GM19324 (cell line): ENCODE data around the gene HDAC4.

Experiments used
- ATAC-seq: cut with Tn5 transposase; IDR thresholded peaks from one replicate; pipeline ENCODE4 v1.9.1; 2021; ENCODE audit warnings: mild to moderate bottlenecking, moderate library complexity; ENCODE audit not compliant: unreplicated experiment, low FRiP score

The HDAC4 gene

DNA sequence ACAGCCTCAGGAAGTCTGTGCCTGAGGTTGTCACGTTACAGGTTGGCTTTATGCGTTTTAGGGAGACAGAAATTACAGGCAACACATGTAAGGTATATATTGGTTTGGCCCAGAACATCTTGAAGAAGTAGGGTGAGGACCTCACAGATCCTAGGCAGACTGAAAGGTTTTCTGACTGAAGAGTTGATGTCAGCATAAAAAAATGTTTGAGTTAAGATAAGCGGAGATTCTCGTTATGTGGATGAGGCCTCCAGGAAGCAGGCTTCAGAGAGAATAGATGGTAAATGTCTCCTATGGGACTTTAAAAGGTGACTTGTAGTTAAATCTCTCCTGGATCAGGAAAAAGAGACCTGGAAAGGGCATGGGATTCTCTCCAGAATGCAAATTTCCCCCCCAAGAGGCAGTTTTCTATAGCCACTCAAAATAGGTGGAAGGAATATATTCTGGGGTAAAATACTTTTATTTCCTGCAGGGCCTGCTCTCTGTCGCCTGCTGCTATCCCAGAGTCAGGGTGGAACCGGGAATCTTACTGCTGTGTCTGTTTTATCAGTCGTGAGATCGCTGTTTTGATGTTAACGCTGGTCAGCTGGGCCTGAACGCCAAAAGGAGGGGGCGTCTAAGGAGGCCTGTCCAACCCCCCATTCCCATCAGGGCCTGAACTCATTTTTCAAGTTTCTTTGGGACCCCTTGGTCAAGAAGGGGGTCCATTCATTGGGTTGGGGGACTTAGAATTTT, 171.1 kb downstream of the HDAC4 start:
- ATAC-seq, result no peak

DNA sequence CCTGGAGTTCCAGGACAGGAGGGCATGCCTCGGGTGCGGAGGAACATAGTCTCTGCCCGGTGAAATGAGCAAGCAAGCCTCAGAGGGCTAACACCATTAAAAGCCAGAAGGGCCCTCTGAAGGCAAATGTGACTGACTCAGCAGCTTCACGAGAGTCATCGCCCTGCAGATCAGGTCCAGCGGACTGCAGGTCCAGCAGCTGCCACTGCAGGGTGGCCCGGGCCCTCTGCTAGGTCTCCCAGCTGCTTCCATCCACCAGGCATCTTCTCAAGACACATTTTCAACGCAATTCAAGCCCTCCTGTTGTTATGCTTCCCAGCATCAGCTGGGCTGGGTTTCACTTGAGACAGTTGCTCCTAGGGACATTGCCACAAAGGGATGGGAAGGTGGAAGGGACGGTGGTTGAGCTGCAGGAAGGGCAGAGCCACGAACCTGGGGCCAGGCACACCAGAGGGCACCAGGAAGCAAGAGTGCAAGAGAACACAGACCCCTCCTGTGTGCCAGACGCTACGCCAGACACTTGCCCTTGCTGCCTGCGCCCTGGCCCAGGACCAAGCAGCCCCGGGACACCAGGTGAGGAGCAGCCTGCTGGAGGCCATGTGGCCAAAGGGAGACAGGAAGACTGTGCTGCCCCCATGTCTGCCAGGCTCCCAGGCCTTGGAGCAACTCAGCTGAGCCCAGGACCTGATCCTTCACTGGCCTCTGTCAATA, 173.0 kb downstream of the HDAC4 start:
- ATAC-seq, result no peak

DNA sequence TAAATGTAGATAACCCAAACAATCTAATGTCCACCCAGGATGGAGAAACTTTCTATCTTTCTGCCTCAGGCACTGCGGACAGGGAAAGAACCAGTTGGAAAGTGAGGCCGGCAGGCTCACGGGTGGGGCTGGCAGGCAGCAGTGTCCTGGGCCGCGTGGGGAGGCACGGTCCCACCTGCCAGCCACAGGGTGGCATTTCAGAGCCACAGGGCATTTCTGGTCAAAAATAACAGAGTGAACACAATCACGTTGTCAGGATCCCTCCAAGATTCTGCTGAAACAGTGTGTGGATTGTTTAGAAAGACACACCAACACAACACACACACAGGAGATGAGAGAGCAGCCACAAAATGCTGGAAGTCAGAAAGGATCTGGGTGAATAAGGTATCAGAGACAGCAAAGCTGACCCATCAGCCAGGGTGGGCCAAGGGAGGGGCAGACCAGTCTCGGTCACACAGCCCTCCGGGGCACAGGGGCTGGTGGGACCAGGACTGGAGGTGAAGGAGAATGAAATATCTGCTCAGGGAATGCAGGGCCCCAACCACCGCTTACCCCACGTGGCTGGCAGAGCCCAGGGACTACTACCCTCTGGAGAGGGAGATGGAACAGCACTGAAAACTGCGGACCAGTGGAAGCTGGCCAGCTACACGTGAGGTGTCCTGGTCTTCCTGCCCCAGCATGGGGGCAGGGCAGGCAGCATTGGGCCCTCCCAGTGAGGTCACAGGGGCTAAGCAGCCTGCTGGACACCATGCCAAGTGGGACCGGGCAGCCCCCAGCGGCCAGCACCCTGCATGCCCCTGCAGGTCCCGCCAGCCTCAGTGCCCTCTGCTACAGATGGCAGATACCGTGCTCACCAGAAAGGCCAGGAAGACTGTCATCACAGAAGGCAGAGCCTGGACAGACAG, 173.9 kb downstream of the HDAC4 start:
- ATAC-seq, result no peak

DNA sequence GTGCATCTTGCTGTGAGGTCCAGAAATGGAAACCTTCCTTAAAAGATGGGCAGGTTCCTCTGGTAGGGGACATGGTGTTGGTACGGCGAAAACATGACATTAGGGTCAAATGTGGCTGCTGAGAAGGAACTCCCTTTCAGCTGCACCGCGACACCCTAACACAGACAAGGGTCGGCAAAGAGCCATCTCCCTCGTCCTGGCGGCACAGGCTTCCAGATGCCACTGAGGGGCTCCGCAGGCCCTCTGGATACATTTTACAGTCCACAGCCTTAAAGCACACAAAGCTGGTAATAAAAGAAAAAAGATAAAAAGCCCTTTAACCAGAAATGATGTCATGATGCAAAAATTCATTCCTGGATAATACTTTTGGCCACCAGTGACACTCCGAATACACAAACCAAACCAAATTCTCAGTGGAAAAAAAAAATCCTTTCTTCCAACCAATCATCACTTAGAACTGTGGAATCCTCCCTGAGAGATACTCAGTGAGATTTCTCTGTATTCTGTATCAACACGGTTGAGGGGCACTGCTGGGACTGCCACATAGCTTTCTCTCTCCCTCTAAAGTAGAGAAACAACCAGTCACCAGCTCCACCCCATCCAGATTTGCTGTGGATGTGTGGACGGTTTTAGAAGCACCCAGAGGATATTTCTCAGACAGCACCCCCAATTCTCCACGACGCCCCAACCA, 174.8 kb downstream of the HDAC4 start:
- ATAC-seq, result no peak

DNA sequence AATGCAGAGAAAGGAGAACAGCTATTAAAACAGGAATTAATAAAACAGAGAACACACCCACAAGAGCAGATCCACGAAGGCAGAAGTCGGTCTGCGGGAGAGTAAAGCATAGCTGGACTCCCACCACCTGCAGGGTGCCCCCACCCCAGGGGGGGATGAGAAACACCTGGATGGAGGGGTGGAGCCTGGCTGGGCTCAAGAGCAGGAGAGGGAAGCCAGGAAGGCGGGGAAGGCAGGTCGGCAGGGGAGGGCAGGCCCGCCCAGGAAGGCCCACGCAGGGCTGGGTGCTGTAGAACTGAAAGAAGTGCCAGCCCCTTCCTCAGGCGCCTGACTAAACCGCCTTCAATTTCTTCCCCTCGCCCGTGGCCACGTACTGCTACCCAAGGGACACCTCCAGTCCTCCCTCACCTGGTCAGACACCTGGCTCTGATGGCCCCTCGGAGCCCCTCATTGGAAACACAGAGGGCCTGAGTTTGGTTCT, 175.4 kb downstream of the HDAC4 start:
- no peak for ATAC-seq

DNA sequence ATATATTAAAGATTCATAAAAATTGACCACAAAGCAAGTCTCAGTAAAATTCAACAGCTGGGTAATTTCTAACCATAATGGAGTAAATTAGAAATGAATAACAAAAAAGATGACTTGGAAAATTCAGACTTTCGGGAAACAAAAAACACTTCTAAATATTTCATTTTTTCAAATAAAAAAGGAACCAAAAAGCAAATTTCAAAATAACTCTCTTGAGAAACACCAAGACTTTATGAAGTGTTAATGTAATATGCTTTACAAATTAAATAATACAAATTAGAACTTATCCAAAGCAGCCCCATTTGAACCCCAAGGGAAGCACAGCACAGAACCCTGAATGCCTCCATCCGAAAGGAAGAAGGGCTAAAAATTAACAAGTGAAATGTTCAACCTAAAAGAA, 175.9 kb downstream of the HDAC4 start:
- ATAC-seq, result no peak

DNA sequence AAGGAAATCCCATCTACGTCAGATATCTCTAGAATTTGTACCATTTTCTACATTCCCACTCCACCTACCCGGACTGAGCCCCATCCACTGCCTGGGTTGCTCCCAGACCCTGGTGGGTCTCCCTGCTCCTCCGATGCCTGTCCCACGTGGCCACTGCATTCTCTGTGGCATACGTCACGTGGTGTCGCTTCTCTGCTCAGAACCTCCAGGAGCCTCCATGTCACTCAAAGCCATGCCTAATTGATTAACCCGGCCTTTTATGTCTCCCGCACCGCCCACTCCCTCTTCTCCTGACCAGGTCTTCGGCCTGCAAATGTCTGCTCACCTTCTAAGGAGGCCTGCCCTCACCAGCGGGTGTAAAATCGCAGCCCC, 176.6 kb downstream of the HDAC4 start:
- ATAC-seq, result no peak

DNA sequence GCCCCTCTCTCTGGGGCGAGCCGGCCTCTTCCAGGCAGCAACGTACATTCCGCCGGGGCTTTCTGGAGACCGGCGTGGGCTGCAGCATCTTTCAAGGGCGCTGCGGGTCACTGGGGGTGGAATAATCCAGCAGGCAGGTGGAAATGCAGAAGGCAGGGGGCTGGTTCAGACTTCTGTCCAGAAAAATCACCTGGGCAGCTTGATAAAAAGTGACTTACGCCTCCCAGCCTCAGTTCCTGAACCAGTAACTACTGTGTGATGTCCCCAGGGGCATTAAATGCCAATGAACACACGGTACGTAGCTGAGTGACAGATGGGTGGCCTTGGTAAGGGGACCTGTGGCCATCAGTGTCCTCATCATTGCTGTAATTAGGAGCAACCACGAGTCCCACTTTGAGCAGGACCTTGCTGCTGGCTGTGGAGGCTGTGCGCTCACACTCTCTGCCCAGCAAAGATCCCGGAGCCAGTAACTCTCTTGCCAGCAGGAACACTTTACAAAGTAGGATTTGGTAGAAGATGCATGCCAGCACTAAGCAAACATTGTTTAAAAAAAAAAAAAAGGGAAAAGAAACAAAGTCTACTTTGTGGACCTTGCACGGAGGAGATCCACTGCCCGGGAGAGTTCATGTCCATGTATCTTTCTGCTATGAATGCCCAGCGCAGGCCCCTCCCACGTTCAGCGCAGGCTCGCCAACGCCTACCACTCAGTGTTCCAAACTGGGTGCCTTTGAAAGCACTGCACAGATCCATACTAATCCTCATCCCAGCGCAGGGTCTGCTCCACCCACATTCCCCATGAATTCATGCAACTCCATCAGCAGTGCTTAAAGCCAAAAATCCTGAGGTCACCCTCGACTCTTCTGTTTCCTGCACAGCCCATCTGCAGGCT, 177.3 kb downstream of the HDAC4 start:
- ATAC-seq, result no peak

DNA sequence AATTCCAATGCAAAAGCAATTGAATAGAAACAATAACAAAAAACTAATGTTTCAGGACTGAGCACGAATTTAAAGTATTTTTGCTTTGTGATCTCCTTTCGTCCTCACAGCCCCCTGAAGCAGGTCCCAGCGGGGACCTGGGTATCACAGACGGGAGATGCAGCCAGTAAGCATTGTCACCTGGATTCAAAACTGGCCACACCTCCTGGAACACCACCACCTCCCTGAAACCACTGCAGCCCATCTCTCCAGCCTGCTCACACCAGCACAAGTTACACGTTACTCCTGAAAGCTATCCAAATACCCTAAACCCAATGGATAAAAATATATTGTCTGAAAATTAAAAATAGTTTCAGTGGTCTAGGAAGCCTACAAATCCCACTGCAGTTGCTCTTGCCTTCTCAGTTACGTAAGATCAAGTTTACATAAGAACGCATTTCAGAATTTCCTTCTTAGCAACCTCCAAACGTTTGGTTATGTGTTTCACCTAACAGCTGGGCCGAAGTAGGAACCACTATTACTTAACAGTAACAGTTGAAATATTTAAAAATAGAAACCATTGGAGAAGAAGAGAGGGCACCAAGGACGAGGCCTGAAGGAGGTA, 178.0 kb downstream of the HDAC4 start:
- no peak for ATAC-seq

DNA sequence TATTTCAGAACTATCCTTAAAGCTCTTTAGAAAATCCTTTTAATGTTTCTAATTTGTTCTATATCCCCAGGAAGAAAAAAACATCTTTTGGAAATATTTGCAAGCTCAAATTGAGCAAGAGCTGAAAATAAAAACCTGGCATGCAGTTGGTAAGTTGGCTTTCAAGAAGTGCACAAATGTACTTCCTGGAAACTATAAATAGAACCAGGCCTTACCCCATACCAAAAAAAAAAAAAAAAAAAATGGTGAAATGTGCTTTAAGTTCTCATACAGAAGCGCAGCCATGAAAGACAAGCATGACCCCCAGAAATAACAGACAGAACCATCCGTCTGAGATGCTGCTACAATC, 178.5 kb downstream of the HDAC4 start:
- no peak for ATAC-seq

DNA sequence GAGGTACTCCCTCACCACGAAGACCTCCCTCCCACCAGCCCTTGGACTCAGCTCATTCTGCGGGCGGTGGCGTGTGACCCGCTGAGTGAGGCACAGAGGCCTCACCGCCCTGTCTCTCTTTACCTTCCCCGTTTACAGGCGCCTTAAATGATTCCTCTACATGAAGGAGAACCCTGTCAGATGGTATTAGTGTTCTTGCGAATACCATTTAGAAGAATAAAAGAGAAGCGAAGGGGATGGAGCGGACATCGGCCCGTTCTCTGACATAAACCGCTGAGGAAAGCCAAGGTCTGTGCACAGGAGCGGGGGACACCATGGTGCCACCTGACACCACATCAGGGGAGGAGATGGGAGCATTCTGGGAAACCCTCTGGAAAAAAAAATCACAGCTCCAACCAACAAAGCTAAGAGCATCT, 179.8 kb downstream of the HDAC4 start:
- ATAC-seq, result no peak

DNA sequence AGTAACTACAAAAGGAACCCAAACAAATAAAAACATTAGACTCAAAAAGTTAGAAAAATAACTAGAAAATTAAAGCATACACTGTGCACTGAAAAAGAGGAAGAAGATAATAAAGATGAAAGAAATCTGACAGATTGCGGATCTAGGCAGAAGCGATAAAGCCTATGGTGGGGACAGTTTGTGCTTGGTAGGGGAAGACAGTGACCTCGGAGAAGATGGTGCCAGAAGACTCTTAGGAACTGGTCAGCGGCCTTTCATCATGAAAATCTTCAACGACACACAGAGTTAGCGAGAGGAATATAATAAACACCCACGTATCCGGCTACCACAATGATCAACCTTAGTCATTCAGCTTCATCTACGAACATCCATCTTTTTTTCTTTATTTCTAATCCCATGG, 180.5 kb downstream of the HDAC4 start:
- no peak for ATAC-seq

DNA sequence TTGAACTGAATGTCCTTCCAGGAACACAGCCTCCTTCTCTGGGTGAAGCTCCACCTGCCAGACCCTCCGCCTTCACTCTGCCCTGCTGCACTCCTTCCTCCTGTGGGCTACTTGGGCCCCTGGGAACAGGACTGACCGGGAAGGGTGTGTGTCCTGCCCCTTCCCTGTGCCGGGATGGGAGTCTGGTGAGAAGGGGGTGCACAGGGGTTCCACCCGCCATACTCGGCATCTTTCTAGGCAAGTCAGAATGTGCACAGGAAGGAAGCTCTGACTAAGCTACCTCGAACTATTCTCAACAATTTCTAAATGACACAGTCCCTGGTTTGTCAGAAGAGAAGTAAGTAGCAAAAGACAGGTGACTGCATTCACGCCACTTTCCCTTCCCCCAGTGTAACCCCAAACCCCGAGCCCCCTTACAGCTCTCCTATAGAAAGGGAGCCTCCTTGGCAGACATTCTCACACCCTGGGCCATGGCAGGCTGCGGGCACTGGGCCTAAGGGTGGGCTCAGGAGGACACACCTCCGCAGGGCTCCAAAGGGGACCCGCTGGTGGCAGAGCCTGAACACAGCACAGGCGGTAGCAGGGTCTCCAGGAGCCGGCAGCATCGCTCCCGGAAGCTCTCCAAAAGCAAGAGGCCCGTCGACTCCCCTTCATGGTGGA, 184.1 kb downstream of the HDAC4 start:
- ATAC-seq, result no peak

DNA sequence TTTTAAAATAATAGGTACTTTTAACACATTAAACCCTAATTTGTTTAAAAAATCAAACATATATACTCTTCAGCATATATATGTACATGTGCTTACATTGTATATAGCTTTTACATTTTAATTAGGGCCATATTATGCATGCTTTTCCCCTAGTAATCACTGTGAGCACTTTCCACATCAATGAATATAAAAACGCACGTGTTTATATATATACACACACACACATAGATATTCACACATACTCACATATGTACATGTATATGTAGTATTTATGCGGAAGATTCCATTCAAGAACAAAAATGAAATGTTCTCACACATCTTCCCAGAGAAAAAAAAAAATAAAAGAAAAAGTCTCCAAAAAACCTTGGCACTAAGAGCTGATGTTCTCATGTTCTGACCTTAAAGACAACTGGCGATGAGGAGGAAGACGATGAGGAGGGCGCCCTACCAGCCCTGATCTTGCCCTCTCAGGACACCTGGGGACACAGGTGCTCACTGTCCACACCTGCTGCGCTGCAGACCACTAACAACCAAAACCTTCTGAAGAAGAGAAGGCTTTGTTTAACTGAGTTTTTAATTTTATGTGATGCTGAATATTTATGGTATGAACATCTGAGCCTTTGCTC, 184.7 kb downstream of the HDAC4 start:
- no peak for ATAC-seq

DNA sequence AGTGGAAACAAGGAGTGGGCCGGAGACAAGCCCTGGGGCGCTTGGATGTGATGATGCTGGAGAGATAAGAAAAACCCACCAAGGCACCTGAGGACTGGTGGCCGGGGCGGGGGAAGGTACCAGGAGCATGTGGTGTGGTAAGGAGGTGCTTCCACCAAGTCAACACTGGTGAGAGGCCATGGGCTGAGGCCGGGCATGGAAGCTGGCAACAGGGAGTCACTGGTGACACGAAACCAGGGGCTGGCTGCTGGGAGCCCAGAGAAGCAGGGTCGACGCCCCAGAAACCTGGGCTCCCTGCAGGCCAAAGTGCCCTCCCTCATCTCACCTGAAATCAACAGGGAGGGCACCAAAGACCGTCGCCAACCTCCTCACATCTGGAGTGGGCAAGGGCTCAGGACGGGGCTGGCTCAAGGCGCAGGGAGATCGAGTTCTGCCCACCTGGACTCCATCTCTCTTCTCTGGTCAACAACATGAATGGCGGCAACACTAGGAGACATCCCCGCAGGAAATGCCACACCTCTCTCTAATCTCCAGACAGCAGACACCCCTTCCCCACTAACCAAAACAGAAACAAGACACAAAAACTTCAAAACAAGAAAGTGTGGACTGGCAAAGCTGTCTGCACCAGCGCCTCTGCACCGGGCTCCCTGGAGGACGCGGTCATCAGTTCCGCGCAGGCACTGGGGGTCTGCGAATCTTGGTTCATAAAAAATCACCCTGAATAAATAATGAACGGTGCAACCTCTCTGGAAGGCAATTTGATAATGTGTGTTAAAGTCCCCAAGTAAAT, 185.5 kb downstream of the HDAC4 start:
- ATAC-seq, result no peak

DNA sequence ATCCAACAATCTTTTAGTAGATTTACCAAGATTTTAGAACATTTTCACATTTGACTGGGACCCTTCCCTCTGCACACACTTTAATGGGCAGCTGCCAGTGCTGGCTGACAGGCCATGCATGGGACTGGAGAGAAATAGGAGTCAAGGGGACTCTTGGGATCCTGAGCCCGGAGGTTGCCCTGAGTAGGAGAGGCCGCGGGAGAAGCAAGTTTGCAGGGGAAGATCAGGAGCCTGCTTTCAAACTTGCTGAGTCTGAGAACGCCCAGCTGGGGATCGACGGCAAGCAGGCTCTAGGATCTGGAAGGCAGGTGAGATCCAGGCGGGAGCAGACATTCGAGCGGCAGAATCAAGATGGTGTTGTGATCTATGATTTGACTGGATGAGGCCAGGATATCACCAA, 186.1 kb downstream of the HDAC4 start:
- no peak for ATAC-seq

DNA sequence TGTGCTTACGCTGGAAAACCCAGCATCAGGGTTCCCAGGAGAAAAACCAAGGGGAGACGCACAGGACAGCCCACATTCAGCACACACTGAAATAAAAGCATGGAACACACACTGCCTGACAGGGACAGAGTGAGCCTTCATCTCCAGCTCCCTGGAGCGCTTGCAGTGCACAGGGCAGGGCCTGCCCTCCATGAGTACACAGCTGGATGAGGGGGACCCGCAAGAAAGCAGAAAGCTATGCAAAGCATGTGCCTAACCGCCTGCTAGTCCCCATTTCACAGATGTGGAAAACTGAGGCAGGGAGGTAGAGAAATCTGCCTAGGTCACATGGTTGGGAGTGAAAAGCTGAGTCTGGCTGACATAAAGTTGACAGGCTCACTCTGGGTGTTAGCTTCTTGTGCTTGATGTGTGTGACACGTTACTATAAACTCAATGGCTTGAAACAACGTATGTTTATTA, 187.1 kb downstream of the HDAC4 start:
- no peak for ATAC-seq
